HUES6 (cell line): ENCODE measurements around the gene CRELD2.

ENCODE experiments used
- H3K27ac ChIP-seq: 2 replicates; pipeline ENCODE4 v1.7.0; 2013; ENCODE audit warnings: low read depth, mild to moderate bottlenecking, low read length, inconsistent platforms
- H3K27me3 ChIP-seq: 2 replicates; pipeline ENCODE4 v1.6.1; 2013; ENCODE audit warnings: low read length; ENCODE audit not compliant: control insufficient read depth, insufficient read depth
- H3K36me3 ChIP-seq: 2 replicates; pipeline ENCODE4 v1.6.1; 2013; ENCODE audit warnings: low read length; ENCODE audit not compliant: control insufficient read depth, insufficient read depth
- H3K4me1 ChIP-seq: 2 replicates; pipeline ENCODE4 v1.6.1; 2013; ENCODE audit warnings: low read length; ENCODE audit not compliant: control insufficient read depth, insufficient read depth
- H3K4me3 ChIP-seq: 2 replicates; pipeline ENCODE4 v1.5.1; 2013; ENCODE audit warnings: low read depth, low read length
- H3K9ac ChIP-seq: one replicate; pipeline ENCODE4 v1.6.1; 2013; ENCODE audit warnings: mild to moderate bottlenecking, low read length
- H3K9me3 ChIP-seq: 2 replicates; pipeline ENCODE4 v1.6.1; 2013; ENCODE audit warnings: low read depth, low read length; ENCODE audit not compliant: control insufficient read depth, insufficient read depth

The CRELD2 gene

GRCh38 chr22:49934160-49934890 is 15.9 kb downstream of the CRELD2 start:
- peaks cover 28% of the 10 kb centered on the region for H3K4me1 ChIP-seq
- no peak overlapping the region for H3K9ac ChIP-seq
- H3K36me3 ChIP-seq, result no peaks in the 10 kb centered on the region
- H3K9me3 ChIP-seq, result no peaks in the 10 kb centered on the region
- H3K27ac ChIP-seq, result no peak overlapping the region
- H3K27me3 ChIP-seq, result peaks cover 13% of the 10 kb centered on the region
- peak overlapping the region; percentile 34; the same call in 1 of the 2 replicates for H3K4me3 ChIP-seq

GRCh38 chr22:49934891-49935557 is 16.6 kb downstream of the CRELD2 start:
- Histone ChIP-seq H3K4me1 (peaks cover 28% of the 10 kb centered on the region), H3K9me3 (no peaks in the 10 kb centered on the region), H3K36me3 (no peaks in the 10 kb centered on the region), H3K27ac (no peak overlapping the region), H3K27me3 (peaks cover 9% of the 10 kb centered on the region), H3K4me3 (peak overlapping the region; percentile 34; the same call in 1 of the 2 replicates), H3K9ac (no peak overlapping the region)

GRCh38 chr22:49935561-49935960 is 17.1 kb downstream of the CRELD2 start:
- Histone ChIP-seq H3K27me3 (peaks cover 3% of the 10 kb centered on the region), H3K36me3 (no peaks in the 10 kb centered on the region), H3K4me3 (no peak overlapping the region), H3K9me3 (no peaks in the 10 kb centered on the region), H3K9ac (no peak overlapping the region), H3K27ac (no peak overlapping the region), H3K4me1 (peaks cover 28% of the 10 kb centered on the region)

- H3K27me3 ChIP-seq, result no peaks in the 10 kb centered on the region; the same call in 1 of the 2 replicates
- H3K4me1 ChIP-seq, result peaks cover 28% of the 10 kb centered on the region
- H3K36me3 ChIP-seq, result no peaks in the 10 kb centered on the region
- H3K9me3 ChIP-seq, result no peaks in the 10 kb centered on the region; the same call in 1 of the 2 replicates
- H3K4me3 ChIP-seq, result peak overlapping the region; percentile 51
- no peak overlapping the region for H3K9ac ChIP-seq
- H3K27ac ChIP-seq, result peak overlapping the region; percentile 65; the same call in 1 of the 2 replicates
Observed at GRCh38 chr22:49936018-49936972, 17.9 kb downstream of the CRELD2 start.

GRCh38 chr22:49936973-49937757 is 18.7 kb downstream of the CRELD2 start:
- H3K27ac ChIP-seq, result no peak overlapping the region

GRCh38 chr22:49937758-49938564 is 19.5 kb downstream of the CRELD2 start:
- no peak overlapping the region for H3K27ac ChIP-seq
- peaks cover 28% of the 10 kb centered on the region for H3K4me1 ChIP-seq
- no peak overlapping the region for H3K4me3 ChIP-seq
- no peaks in the 10 kb centered on the region; the same call in 1 of the 2 replicates for H3K9me3 ChIP-seq
- no peaks in the 10 kb centered on the region for H3K36me3 ChIP-seq
- H3K9ac ChIP-seq, result no peak overlapping the region
- H3K27me3 ChIP-seq, result no peaks in the 10 kb centered on the region; the same call in 1 of the 2 replicates

More at GRCh38 chr22:49936973-49937757, 18.7 kb downstream of the CRELD2 start:
- H3K4me3 ChIP-seq, result no peak overlapping the region
- H3K4me1 ChIP-seq, result peaks cover 28% of the 10 kb centered on the region
- no peaks in the 10 kb centered on the region; the same call in 1 of the 2 replicates for H3K27me3 ChIP-seq
- no peaks in the 10 kb centered on the region; the same call in 1 of the 2 replicates for H3K9me3 ChIP-seq
- no peaks in the 10 kb centered on the region for H3K36me3 ChIP-seq
- H3K9ac ChIP-seq, result no peak overlapping the region

DNA sequence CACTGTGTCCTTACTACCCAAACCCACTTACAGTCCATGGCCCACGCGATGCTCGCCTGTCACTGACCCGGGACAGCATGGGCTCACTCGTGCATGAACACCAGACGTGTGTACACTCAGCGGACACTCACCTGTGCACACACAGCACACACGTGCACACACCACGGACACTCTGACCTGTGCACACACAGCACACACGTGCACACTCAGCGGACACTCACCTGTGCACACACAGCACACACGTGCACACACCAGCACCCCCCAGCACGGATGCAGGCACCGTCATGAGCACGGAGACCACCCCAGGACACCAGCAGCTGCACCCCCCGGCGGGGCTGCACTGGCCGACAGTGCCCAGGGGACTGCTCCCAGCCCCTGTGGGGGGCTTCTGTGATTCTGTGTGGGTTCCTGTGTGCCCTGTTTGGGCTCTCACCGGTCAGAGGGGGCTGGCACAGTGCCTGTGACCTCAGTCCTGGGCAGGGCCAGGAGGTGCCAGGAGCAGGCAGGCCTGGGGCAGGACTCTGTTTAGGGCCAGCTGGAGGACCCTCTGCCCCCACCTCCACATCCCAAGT is 20.2 kb downstream of the CRELD2 start:
- Histone ChIP-seq H3K9me3 (no peaks in the 10 kb centered on the region; the same call in 1 of the 2 replicates), H3K36me3 (no peaks in the 10 kb centered on the region), H3K27me3 (no peaks in the 10 kb centered on the region; the same call in 1 of the 2 replicates), H3K4me1 (peaks cover 28% of the 10 kb centered on the region), H3K9ac (no peak overlapping the region), H3K27ac (no peak overlapping the region), H3K4me3 (no peak overlapping the region)

DNA sequence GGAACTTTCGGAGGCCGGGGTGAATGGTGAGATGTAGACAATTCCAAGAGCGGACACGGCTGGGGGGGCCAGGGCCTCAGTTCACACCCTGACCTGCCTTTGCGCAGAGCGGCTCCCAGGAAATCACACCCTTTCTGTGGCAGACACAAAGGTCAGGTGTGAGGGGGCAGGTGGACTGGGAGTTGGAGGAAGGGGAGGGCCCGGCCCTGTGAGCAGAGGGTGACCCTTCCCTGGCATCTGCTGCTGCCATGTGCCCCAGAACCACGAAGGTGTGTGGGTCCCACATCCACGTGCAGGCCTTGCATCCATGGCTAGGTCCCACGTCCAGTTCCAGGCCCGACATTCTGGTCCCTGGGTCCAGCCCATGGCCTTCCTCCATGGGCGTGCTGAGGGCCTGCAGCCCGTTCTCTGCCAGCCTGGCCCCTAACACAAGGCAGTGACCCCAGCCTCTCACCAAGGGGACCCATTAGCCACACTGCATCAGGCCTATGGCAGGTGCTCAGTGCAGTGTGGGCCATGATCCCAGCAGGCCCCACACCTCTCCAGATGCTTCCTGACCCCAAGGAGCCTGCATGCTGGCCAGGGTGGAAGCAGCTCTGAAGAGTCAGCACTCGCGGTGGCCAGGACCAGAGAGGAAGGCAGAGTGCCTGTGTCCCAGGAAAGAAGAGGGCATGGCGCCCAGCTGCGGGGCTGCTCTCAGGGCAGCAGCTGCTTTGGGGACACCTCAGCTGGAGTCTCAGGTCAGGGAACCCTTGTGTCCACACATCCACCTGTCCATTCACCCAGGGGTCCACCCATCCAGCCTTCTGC is 23.3 kb downstream of the CRELD2 start:
- H3K27ac ChIP-seq, result no peak overlapping the region
- no peaks in the 10 kb centered on the region; the same call in 1 of the 2 replicates for H3K9me3 ChIP-seq
- H3K27me3 ChIP-seq, result no peaks in the 10 kb centered on the region
- peaks cover 24% of the 10 kb centered on the region for H3K4me1 ChIP-seq
- H3K9ac ChIP-seq, result no peak overlapping the region
- H3K4me3 ChIP-seq, result no peak overlapping the region
- H3K36me3 ChIP-seq, result no peaks in the 10 kb centered on the region
